A549 (cell line): ENCODE data around the gene LRRC45. TPM values are rescaled to one million over a fixed set of nuclear protein-coding genes. Genes with fewer than 3 reads are reported as not detected.

Source experiments
- ATAC-seq, 2 experiments: fragments of 200-7000 bp in 1 of 2; fragments of >200 bp in 1 of 2; cut with Nextera tagmentation in 1 of 2; cut with Tn5 transposase in 1 of 2; 3 replicates each; pipeline versions ENCODE4 v1.8.0 to v1.9.1; 2018 to 2020; ENCODE audit warnings: mild to moderate bottlenecking in 1 of 2, moderate library complexity in 1 of 2
- CTCF ChIA-PET: fragments of 300-600 bp; sonication (Branson Sonifier 250); formaldehyde crosslinking; extraction: SDS; loops from one replicate; lab custom pipeline; 2021; ENCODE audit warnings: antibody characterized with exemption, inconsistent platforms; lab: Yijun Ruan, JAX
- POLR2A ChIA-PET: fragments of 350-600 bp; formaldehyde crosslinking; extraction: SDS; loops from one replicate; lab custom pipeline; 2021; ENCODE audit warnings: antibody characterized with exemption, inconsistent platforms; lab: Yijun Ruan, JAX
- DNase-seq, 2 experiments: peaks; one replicate each; pipeline versions ENCODE4 v3.0.0 to v3.0.0-alpha.2; 2011 to 2016; ENCODE audit warnings: low read depth in 1 of 2, low spot score in 1 of 2
- FAIRE-seq: peaks from 2 replicates; lab custom pipeline; 2011; peaks lifted over from hg19 to GRCh38; lab: Jason Lieb, UNC
- H3K27ac ChIP-seq, 2 experiments: fragments of >200 bp; sonication (Bioruptor Twin); formaldehyde crosslinking; 3 replicates each; pipeline ENCODE4 v1.5.1; 2016 to 2017
- H3K4me1 ChIP-seq: fragments of >200 bp; sonication (Bioruptor Twin); formaldehyde crosslinking; 3 replicates; pipeline ENCODE4 v1.6.1; 2016
- H3K4me2 ChIP-seq: fragments of >200 bp; sonication (Bioruptor Twin); formaldehyde crosslinking; 3 replicates; pipeline ENCODE4 v1.6.1; 2016
- H3K4me3 ChIP-seq: fragments of >200 bp; sonication (Bioruptor Twin); formaldehyde crosslinking; 3 replicates; pipeline ENCODE4 v1.5.1; 2016
- H3K9me3 ChIP-seq: fragments of >200 bp; sonication (Bioruptor Twin); formaldehyde crosslinking; 3 replicates; pipeline ENCODE4 v1.6.1; 2016
- CBX2 ChIP-seq: fragments of 200-600 bp; sonication (generic); IDR thresholded peaks from 2 replicates; pipeline ENCODE4 v1.6.1; 2016; ENCODE audit warnings: low read depth, mild to moderate bottlenecking, borderline replicate concordance
- CEBPB ChIP-seq, 2 experiments: fragments of >200 bp in 1 of 2; sonication (Bioruptor Twin) in 1 of 2; formaldehyde crosslinking in 1 of 2; IDR thresholded peaks; 2 replicates each; pipeline ENCODE4 v1.6.1; 2012 to 2016
- CHD2 ChIP-seq: fragments of 150-350 bp; IDR thresholded peaks from 2 replicates; pipeline ENCODE4 v1.6.1; 2014; ENCODE audit warnings: low read length; ENCODE audit not compliant: partially characterized antibody
- E2F6 ChIP-seq: IDR thresholded peaks from 2 replicates; pipeline ENCODE4 v1.6.1; 2012; ENCODE audit warnings: low read depth, borderline replicate concordance
- EP300 ChIP-seq, 2 experiments: fragments of >200 bp; sonication (Bioruptor Twin); formaldehyde crosslinking; IDR thresholded peaks; 2 replicates in 1 of 2; 3 replicates in 1 of 2; pipeline ENCODE4 v1.6.1; 2016 to 2017
- FOSL2 ChIP-seq, 2 experiments: fragments of 450-650 bp in 1 of 2; fragments of >200 bp in 1 of 2; sonication (Bioruptor Twin) in 1 of 2; formaldehyde crosslinking; IDR thresholded peaks; 2 replicates each; pipeline versions ENCODE4 v1.5.0 to v1.6.1; 2016 to 2020; ENCODE audit warnings: mild to moderate bottlenecking in 1 of 2, moderate library complexity in 1 of 2
- FOXS1 ChIP-seq: fragments of 250-450 bp; sonication (Bioruptor Pico); IDR thresholded peaks from 2 replicates; pipeline ENCODE4 v1.5.0; 2020; ENCODE audit warnings: mild to moderate bottlenecking, moderate library complexity
- GATA3 ChIP-seq: IDR thresholded peaks from 2 replicates; pipeline ENCODE4 v1.6.1; 2012; ENCODE audit warnings: borderline replicate concordance
- HEYL ChIP-seq: fragments of 250-450 bp; sonication (Bioruptor Pico); IDR thresholded peaks from 2 replicates; pipeline ENCODE4 v1.8.0; 2021; ENCODE audit warnings: mild to moderate bottlenecking, moderate library complexity
- HOXB13 ChIP-seq: fragments of 250-450 bp; sonication (Bioruptor Pico); IDR thresholded peaks from 2 replicates; pipeline ENCODE4 v1.5.0; 2020; ENCODE audit warnings: low read depth, mild to moderate bottlenecking, moderate library complexity
- HOXB5 ChIP-seq: fragments of 250-450 bp; sonication (Bioruptor Pico); IDR thresholded peaks from 2 replicates; pipeline ENCODE4 v1.5.0; 2020; ENCODE audit warnings: mild to moderate bottlenecking, moderate library complexity
- MYC ChIP-seq: IDR thresholded peaks from 2 replicates; pipeline ENCODE4 v1.6.1; 2012; ENCODE audit warnings: mild to moderate bottlenecking, inconsistent platforms, low read length, improper control_type of control experiment, borderline replicate concordance
- NPAS2 ChIP-seq: fragments of 250-450 bp; sonication (Bioruptor Pico); IDR thresholded peaks from 2 replicates; pipeline ENCODE4 v1.8.0; 2022; ENCODE audit warnings: mild to moderate bottlenecking, moderate library complexity, borderline replicate concordance
- SREBF2 ChIP-seq: fragments of 450-650 bp; IDR thresholded peaks from 2 replicates; pipeline ENCODE4 v1.6.1; 2014; ENCODE audit warnings: mild to moderate bottlenecking, moderate library complexity
- TP53 ChIP-seq: fragments of 250-450 bp; sonication (Bioruptor Pico); IDR thresholded peaks from 2 replicates; pipeline ENCODE4 v1.5.0; 2021; ENCODE audit warnings: mild to moderate bottlenecking, moderate library complexity
- ZC3H11A ChIP-seq: fragments of 450-650 bp; IDR thresholded peaks from 2 replicates; pipeline ENCODE4 v1.6.1; 2014; ENCODE audit warnings: antibody characterized with exemption, mild to moderate bottlenecking
- ZFP36 ChIP-seq: fragments of 450-650 bp; IDR thresholded peaks from 2 replicates; pipeline ENCODE4 v1.6.1; 2014; ENCODE audit warnings: borderline replicate concordance; ENCODE audit not compliant: partially characterized antibody
- WGBS: methylation state at CpG from one replicate; pipeline ENCODE4 v1.1.6; 2017; ENCODE audit errors: missing lambda C conversion rate; 5-methylcytosine and 5-hydroxymethylcytosine counted together
- polyA plus RNA-seq, 4 experiments: library from polyadenylated mRNA; depleted of rRNA in 3 of 4; stranded (reverse); fragments of >200 nt; fragmentation: RNase III in 1 of 4; extraction: RNeasy Plus Mini Kit Qiagen cat#74134 plus additional on column Dnase treatment in 1 of 4; gene quantifications; 2 replicates in 3 of 4; 3 replicates in 1 of 4; pipeline ENCODE4 v1.2.3, GENCODE V29; 2011 to 2017

Gene LRRC45
- polyA plus RNA-seq, 2 of the 4 experiments (the other 2 are of a cell fraction): 6.4 to 24.5 TPM

- FAIRE-seq (no peak), ATAC-seq (no peak), DNase-seq (no peak)
- Histone ChIP-seq H3K27ac (no peak overlapping the region), H3K4me1 (peaks cover 7% of the 10 kb centered on the region; the same call in 1 of the 3 replicates), H3K9me3 (no peaks in the 10 kb centered on the region), H3K4me2 (no peak overlapping the region), H3K4me3 (no peak overlapping the region)
- ChIA-PET POLR2A (no interaction called here), CTCF (interaction anchor here (1.9 to 5.2 kb wide), 2 partner anchors 8 to 16 kb away, joined by 6 to 32 read pairs; partner anchors contain the start of genes DCXR and RAC3)
- TF ChIP-seq SREBF2: no peak
- TF ChIP-seq HOXB5 (CRISPR knock-in tag): no peak
- no peak for TF ChIP-seq EP300 (IDR thresholded peaks at IDR 0.05)
- TF ChIP-seq HOXB13 (CRISPR knock-in tag): no peak
- no peak for TF ChIP-seq GATA3
- TF ChIP-seq E2F6: no peak
- 85% methylated on average over 13 of the region's 14 CpGs for WGBS
Measured at GRCh38 chr17:82045936-82046484, 22.9 kb downstream of the LRRC45 start.

- Histone ChIP-seq H3K4me2 (no peak overlapping the region), H3K9me3 (no peaks in the 10 kb centered on the region), H3K4me1 (peaks cover 7% of the 10 kb centered on the region; the same call in 1 of the 3 replicates), H3K4me3 (no peak overlapping the region), H3K27ac (no peak overlapping the region)
- ATAC-seq (no peak), DNase-seq (no peak), FAIRE-seq (no peak)
- 92% methylated on average over 21 of the region's 21 CpGs for WGBS
- TF ChIP-seq FOSL2 (IDR thresholded peaks at IDR 0.05) (no peak), FOSL2 (CRISPR knock-in tag; IDR thresholded peaks at IDR 0.05) (no peak), TP53 (CRISPR knock-in tag) (no peak), SREBF2 (no peak), CHD2 (no peak)
- POLR2A ChIA-PET: no interaction called here
- CTCF ChIA-PET: interaction anchor here (1.2 to 5.2 kb wide), 3 partner anchors 9 to 87 kb away, joined by 4 to 32 read pairs (median 6); partner anchors contain the start of genes DCXR and RAC3
Measured at GRCh38 chr17:82046903-82047302, 23.8 kb downstream of the LRRC45 start.

GRCh38 chr17:82047379-82047778 lies 24.3 kb downstream of the LRRC45 start:
- WGBS: 90% methylated on average over 24 of the region's 24 CpGs
- ATAC-seq (no peak), DNase-seq (no peak), FAIRE-seq (no peak)
- TF ChIP-seq HOXB5 (CRISPR knock-in tag) (no peak), CBX2 (no peak), HEYL (CRISPR knock-in tag) (no peak), ZFP36 (no peak), MYC (no peak), NPAS2 (CRISPR knock-in tag) (no peak), FOXS1 (no peak)
- Histone ChIP-seq H3K27ac (no peak overlapping the region), H3K9me3 (no peaks in the 10 kb centered on the region), H3K4me3 (no peak overlapping the region), H3K4me1 (peaks cover 7% of the 10 kb centered on the region; the same call in 1 of the 3 replicates), H3K4me2 (no peak overlapping the region)
- ChIA-PET CTCF (interaction anchor here (0.8 to 4.1 kb wide), 6 partner anchors 9 to 88 kb away, joined by 3 to 31 read pairs (median 5); partner anchors contain the start of gene DCXR), POLR2A (no interaction called here)

- no peak overlapping the region for H3K27ac ChIP-seq
- no peak overlapping the region for H3K4me2 ChIP-seq
- WGBS: 90% methylated on average over 19 of the region's 25 CpGs
- no peak for FAIRE-seq
- H3K9me3 ChIP-seq: no peaks in the 10 kb centered on the region
- no peak for ATAC-seq
- ChIA-PET POLR2A (no interaction called here), CTCF (interaction anchor here (0.8 to 4.1 kb wide), 5 partner anchors 9 to 88 kb away, joined by 3 to 31 read pairs (median 4); partner anchors contain the start of gene DCXR)
- DNase-seq: no peak
- no peak for TF ChIP-seq ZC3H11A
- no peak for TF ChIP-seq CEBPB (IDR thresholded peaks at IDR 0.05)
- peaks cover 10% of the 10 kb centered on the region; the same call in 2 of the 3 replicates for H3K4me1 ChIP-seq
- no peak overlapping the region for H3K4me3 ChIP-seq
Measured at GRCh38 chr17:82047914-82048570, 24.9 kb downstream of the LRRC45 start.
